PC-3 (cell line): ENCODE results near the gene EIPR1. TPM values are rescaled to one million over a fixed set of nuclear protein-coding genes. Genes with fewer than 3 reads are reported as not detected.

ENCODE experiments used
- ATAC-seq: fragments of 200-7000 bp; cut with Tn5 transposase; 2 replicates; pipeline ENCODE4 v1.9.1; 2020; ENCODE audit warnings: mild to moderate bottlenecking, moderate library complexity
- BruUV-seq: library from RNA; stranded (reverse); fragments of 400-500 nt; replicated peaks from 2 replicates; lab custom pipeline; 2021; lab: Mats Ljungman, UMichigan
- CTCF ChIA-PET: fragments of 300-600 bp; sonication (Branson Sonifier 250); formaldehyde crosslinking; loops from one replicate; lab custom pipeline; 2022; ENCODE audit warnings: antibody characterized with exemption; lab: Charles Lee
- POLR2A ChIA-PET: fragments of 300-600 bp; sonication (Branson Sonifier 250); formaldehyde crosslinking; loops from one replicate; lab custom pipeline; 2022; ENCODE audit warnings: antibody characterized with exemption; ENCODE audit not compliant: unreplicated experiment; lab: Charles Lee
- DNase-seq: peaks from one replicate; pipeline ENCODE4 v3.0.0-alpha.2; 2015
- H2AFZ ChIP-seq: fragments of 300-600 bp; sonication (generic); 2 replicates; pipeline ENCODE4 v1.6.0; 2016; ENCODE audit warnings: antibody characterized with exemption, low read length
- H3F3A ChIP-seq: fragments of 300-600 bp; sonication (generic); one replicate; pipeline ENCODE4 v1.6.0; 2017; ENCODE audit warnings: antibody characterized with exemption, low read length, control low read depth, mild to moderate bottlenecking; ENCODE audit not compliant: unreplicated experiment
- H3K27ac ChIP-seq: fragments of 300-600 bp; sonication (generic); 2 replicates; pipeline ENCODE4 v1.5.1; 2016; ENCODE audit warnings: mild to moderate bottlenecking, low read length
- H3K27me3 ChIP-seq: fragments of 300-600 bp; sonication (generic); 2 replicates; pipeline ENCODE4 v1.6.1; 2016; ENCODE audit warnings: low read length, mixed read lengths
- H3K36me3 ChIP-seq: fragments of 300-600 bp; sonication (generic); 2 replicates; pipeline ENCODE4 v1.6.1; 2016; ENCODE audit warnings: low read depth, mixed run types, low read length, mixed read lengths
- H3K4me1 ChIP-seq: fragments of 300-600 bp; sonication (generic); 2 replicates; pipeline ENCODE4 v1.5.1; 2016; ENCODE audit warnings: low read length; ENCODE audit not compliant: insufficient read depth
- H3K4me2 ChIP-seq: fragments of 300-600 bp; sonication (generic); 2 replicates; pipeline ENCODE4 v1.6.0; 2016; ENCODE audit warnings: low read length
- H3K4me3 ChIP-seq: fragments of 300-600 bp; sonication (generic); 2 replicates; pipeline ENCODE4 v1.5.1; 2016; ENCODE audit warnings: mild to moderate bottlenecking, low read length, mixed read lengths
- H3K79me2 ChIP-seq: fragments of 300-600 bp; sonication (generic); 2 replicates; pipeline ENCODE4 v1.6.1; 2017; ENCODE audit warnings: low read length, mixed read lengths
- H3K9ac ChIP-seq: fragments of 300-600 bp; sonication (generic); 2 replicates; pipeline ENCODE4 v1.6.0; 2016; ENCODE audit warnings: mild to moderate bottlenecking, low read length
- H3K9me2 ChIP-seq: fragments of 300-600 bp; sonication (generic); replicated peaks from 2 replicates; pipeline ENCODE4 v1.6.1; 2016; ENCODE audit warnings: mixed run types, low read length, mixed read lengths
- H3K9me3 ChIP-seq: fragments of 300-600 bp; sonication (generic); 2 replicates; pipeline ENCODE4 v1.6.1; 2016; ENCODE audit warnings: low read length, mixed read lengths
- H4K20me1 ChIP-seq: fragments of 300-600 bp; sonication (generic); 2 replicates; pipeline ENCODE4 v1.6.1; 2016; ENCODE audit warnings: low read length, mixed read lengths
- EZH2 ChIP-seq: fragments of 300-600 bp; sonication (generic); IDR thresholded peaks from one replicate; pipeline ENCODE4 v1.6.1; 2017; ENCODE audit warnings: antibody characterized with exemption, mild to moderate bottlenecking, low read length; ENCODE audit not compliant: unreplicated experiment
- EZH2phosphoT487 ChIP-seq: fragments of 300-600 bp; sonication (generic); IDR thresholded peaks from 2 replicates; pipeline ENCODE4 v1.6.1; 2018; ENCODE audit warnings: mild to moderate bottlenecking, antibody characterized with exemption, low read length, borderline replicate concordance
- intact Hi-C: fragments of 100-400 bp; cut with micrococcal nuclease; formaldehyde crosslinking; loops from 2 replicates; pipeline ENCODE4 v1.9.0; 2023
- total RNA-seq: library from RNA; depleted of rRNA; stranded (reverse); fragments of >200 nt; gene quantifications from 2 replicates; pipeline ENCODE4 v1.2.3, GENCODE V29; 2014
- TF ChIP-seq, protein P1 (sequence below): fragments of 300-600 bp; sonication (generic); conservative IDR thresholded peaks from 2 replicates; pipeline ENCODE4 v1.5.1; 2017; ENCODE audit warnings: antibody characterized with exemption, low read depth, mild to moderate bottlenecking, low read length

The EIPR1 gene
- total RNA-seq, 1 experiment from 2014 or later = 90.1 TPM

DNA sequence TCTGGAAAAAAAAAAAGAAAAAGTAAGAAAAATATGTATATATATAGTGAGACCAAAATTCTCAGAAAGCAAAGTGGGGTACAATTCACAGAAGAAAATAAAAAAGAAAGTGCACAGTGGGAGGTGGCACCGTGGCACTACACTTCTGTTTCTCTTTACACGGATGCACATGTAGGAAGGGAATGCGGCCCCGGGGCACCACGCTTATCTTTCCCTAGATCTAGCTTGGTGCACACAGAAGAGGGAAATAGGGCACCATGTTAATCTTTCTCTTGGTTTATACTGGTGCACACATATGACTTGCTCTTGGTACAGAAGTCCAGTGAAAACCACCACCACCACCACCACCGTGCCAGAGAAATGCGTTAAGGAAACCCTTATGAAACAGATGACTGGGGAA is 32.0 kb downstream of the EIPR1 start:
- DNase-seq (no peak), ATAC-seq (no peak)
- TF ChIP-seq, protein P1, sequence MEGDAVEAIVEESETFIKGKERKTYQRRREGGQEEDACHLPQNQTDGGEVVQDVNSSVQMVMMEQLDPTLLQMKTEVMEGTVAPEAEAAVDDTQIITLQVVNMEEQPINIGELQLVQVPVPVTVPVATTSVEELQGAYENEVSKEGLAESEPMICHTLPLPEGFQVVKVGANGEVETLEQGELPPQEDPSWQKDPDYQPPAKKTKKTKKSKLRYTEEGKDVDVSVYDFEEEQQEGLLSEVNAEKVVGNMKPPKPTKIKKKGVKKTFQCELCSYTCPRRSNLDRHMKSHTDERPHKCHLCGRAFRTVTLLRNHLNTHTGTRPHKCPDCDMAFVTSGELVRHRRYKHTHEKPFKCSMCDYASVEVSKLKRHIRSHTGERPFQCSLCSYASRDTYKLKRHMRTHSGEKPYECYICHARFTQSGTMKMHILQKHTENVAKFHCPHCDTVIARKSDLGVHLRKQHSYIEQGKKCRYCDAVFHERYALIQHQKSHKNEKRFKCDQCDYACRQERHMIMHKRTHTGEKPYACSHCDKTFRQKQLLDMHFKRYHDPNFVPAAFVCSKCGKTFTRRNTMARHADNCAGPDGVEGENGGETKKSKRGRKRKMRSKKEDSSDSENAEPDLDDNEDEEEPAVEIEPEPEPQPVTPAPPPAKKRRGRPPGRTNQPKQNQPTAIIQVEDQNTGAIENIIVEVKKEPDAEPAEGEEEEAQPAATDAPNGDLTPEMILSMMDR = no peak
- no peak for TF ChIP-seq EZH2
- TF ChIP-seq EZH2phosphoT487 = no peak
- Histone ChIP-seq H3K9ac (no peak overlapping the region), H3K4me2 (no peak overlapping the region), H3K4me1 (no peaks in the 10 kb centered on the region), H3K9me3 (no peaks in the 10 kb centered on the region), H3K4me3 (no peak overlapping the region), H3K79me2 (no peaks in the 10 kb centered on the region), H4K20me1 (no peaks in the 10 kb centered on the region), H3K27ac (no peak overlapping the region), H2AFZ (no peak overlapping the region), H3K27me3 (no peaks in the 10 kb centered on the region), H3K9me2 (no peaks in the 10 kb centered on the region), H3F3A (no peaks in the 10 kb centered on the region), H3K36me3 (no peaks in the 10 kb centered on the region)
- CTCF ChIA-PET = no interaction called here
- POLR2A ChIA-PET = no interaction called here
- intact Hi-C loops = no loop called here
- BruUV-seq = no TSS peak

- Histone ChIP-seq H3F3A (no peaks in the 10 kb centered on the region), H3K9me3 (no peaks in the 10 kb centered on the region), H4K20me1 (no peaks in the 10 kb centered on the region), H3K4me3 (no peak overlapping the region), H3K36me3 (no peaks in the 10 kb centered on the region), H3K27ac (no peak overlapping the region), H3K27me3 (no peaks in the 10 kb centered on the region), H3K9me2 (no peaks in the 10 kb centered on the region), H3K4me2 (no peak overlapping the region), H2AFZ (no peak overlapping the region), H3K4me1 (no peaks in the 10 kb centered on the region), H3K9ac (no peak overlapping the region), H3K79me2 (no peaks in the 10 kb centered on the region)
- TF ChIP-seq EZH2phosphoT487 (no peak), EZH2 (no peak)
- TF ChIP-seq, protein P1 = no peak
- ChIA-PET POLR2A (no interaction called here), CTCF (no interaction called here)
- intact Hi-C loops = no loop called here
- DNase-seq (no peak), ATAC-seq (no peak)
- no TSS peak for BruUV-seq
Observed at GRCh38 chr2:3344897-3345296, 32.7 kb downstream of the EIPR1 start.

DNA sequence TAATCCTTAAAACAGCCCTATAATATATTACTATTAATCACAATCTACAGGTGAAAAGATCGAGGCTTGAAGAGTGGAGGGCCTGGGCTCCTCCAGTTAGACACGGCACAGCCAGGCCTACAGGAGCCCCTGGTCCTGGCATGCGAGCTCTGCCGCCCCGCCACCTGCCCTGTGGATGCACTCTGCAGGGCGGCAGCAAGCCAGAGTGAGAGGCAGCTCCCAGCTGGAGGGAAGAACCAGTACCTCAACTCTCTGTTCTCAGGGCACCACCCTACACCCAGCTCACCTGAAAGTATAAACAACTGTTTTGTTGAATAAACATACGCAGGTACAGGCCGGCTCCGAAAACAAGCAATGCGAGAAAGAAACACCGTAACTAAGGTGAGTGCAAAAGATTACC is 34.6 kb downstream of the EIPR1 start:
- H3K9me2 ChIP-seq = no peaks in the 10 kb centered on the region
- DNase-seq = no peak
- no peak overlapping the region for H2AFZ ChIP-seq
- intact Hi-C loops = no loop called here
- no peaks in the 10 kb centered on the region for H3F3A ChIP-seq
- no TSS peak for BruUV-seq
- ChIA-PET CTCF (no interaction called here), POLR2A (no interaction called here)
- no peak overlapping the region for H3K9ac ChIP-seq
- no peak for ATAC-seq
- H4K20me1 ChIP-seq = no peaks in the 10 kb centered on the region
- H3K9me3 ChIP-seq = no peaks in the 10 kb centered on the region
- no peaks in the 10 kb centered on the region for H3K79me2 ChIP-seq
- no peak overlapping the region for H3K4me2 ChIP-seq
- TF ChIP-seq EZH2phosphoT487 (no peak), EZH2 (no peak)
- H3K27me3 ChIP-seq = no peaks in the 10 kb centered on the region
- H3K36me3 ChIP-seq = no peaks in the 10 kb centered on the region
- no peak overlapping the region for H3K27ac ChIP-seq
- H3K4me1 ChIP-seq = no peaks in the 10 kb centered on the region
- no peak overlapping the region for H3K4me3 ChIP-seq
